Naive B cell (primary cell): ENCODE results near the gene TBX5. TPM values are rescaled to one million over a fixed set of nuclear protein-coding genes. Genes with fewer than 3 reads are reported as not detected.

ENCODE experiments used
- ATAC-seq, 2 donors: fragments of 150-1000 bp; cut with Tn5 transposase; 2 replicates each; pipeline ENCODE4 v1.10.0; 2021; ENCODE audit warnings: low read depth in 2 of 2, mild to moderate bottlenecking in 2 of 2, moderate library complexity in 2 of 2
- DNase-seq: peaks from one replicate; pipeline ENCODE4 v3.0.0; 2022
- H3K27ac Mint-ChIP-seq, 6 donors: one replicate each; pipeline ENCODE4 v1.8.0; 2020 to 2022; ENCODE audit warnings: mild to moderate bottlenecking in 6 of 6, mixed read lengths in 6 of 6, moderate library complexity in 5 of 6, inconsistent platforms in 2 of 6
- H3K27me3 Mint-ChIP-seq, 3 donors: one replicate each; pipeline ENCODE4 v1.8.0; 2021 to 2022; ENCODE audit warnings: mixed read lengths in 3 of 3, mild to moderate bottlenecking in 1 of 3
- H3K36me3 Mint-ChIP-seq, 2 donors: one replicate each; pipeline ENCODE4 v1.8.0; 2020 to 2022; ENCODE audit warnings: mixed read lengths in 2 of 2, inconsistent platforms in 1 of 2, mild to moderate bottlenecking in 1 of 2
- H3K4me1 Mint-ChIP-seq, 3 donors: one replicate each; pipeline ENCODE4 v1.8.0; 2020 to 2022; ENCODE audit warnings: mixed read lengths in 3 of 3, inconsistent platforms in 1 of 3, mild to moderate bottlenecking in 1 of 3, moderate library complexity in 1 of 3
- H3K4me3 Mint-ChIP-seq, 8 donors: one replicate each; pipeline ENCODE4 v1.8.0; 2020 to 2022; ENCODE audit warnings: mild to moderate bottlenecking in 8 of 8, mixed read lengths in 8 of 8, moderate library complexity in 8 of 8, inconsistent platforms in 2 of 8
- H3K9me3 Mint-ChIP-seq, 7 donors: one replicate each; pipeline ENCODE4 v1.8.0; 2020 to 2022; ENCODE audit warnings: mixed read lengths in 7 of 7, mild to moderate bottlenecking in 5 of 7, inconsistent platforms in 2 of 7, moderate library complexity in 1 of 7
- polyA plus RNA-seq, 6 donors: library from polyadenylated mRNA; unstranded; fragments of 300-500 nt; fragmentation: Illumina TruSeq; gene quantifications; one replicate each; pipeline ENCODE4 v1.2.3, GENCODE V29; 2021; ENCODE audit warnings: low read depth in 6 of 6

The TBX5 gene
- polyA plus RNA-seq, 6 donors from 2014 or later: not detected

- H3K4me1 Mint-ChIP-seq: peaks cover 0 to 4% (median 0%) of the 10 kb centered on the region in 3 donors
- ATAC-seq: no peak
These were observed 35.6 kb upstream of the TBX5 start for GRCh38 chr12:114441545-114441944.

DNA sequence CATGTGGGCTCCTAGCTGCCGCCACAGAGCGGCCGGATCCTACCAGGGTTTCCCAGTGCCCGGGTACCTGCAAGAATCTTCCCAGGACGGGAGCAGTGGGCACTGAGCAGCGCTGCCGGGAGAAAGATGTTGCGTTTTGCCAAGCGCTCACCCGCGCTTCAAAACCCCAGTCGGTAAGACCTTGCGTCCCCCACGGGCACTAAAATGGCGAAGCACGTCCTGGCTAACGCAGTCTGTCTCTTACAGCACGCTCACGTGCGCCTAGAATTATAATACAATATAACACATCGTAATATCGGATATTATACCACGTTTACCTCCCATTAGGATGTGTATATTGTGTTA is 35.1 kb upstream of the TBX5 start:
- Mint-ChIP-seq H3K27me3 (peaks cover 65 to 99% (median 90%) of the 10 kb centered on the region in 3 donors), H3K4me1 (peaks cover 0 to 4% (median 0%) of the 10 kb centered on the region in 3 donors), H3K9me3 (peaks cover 2 to 13% (median 5%) of the 10 kb centered on the region in 7 donors), H3K4me3 (peak overlapping the region in 1 of 8 donors; percentile 10), H3K36me3 (peaks cover 0 to 15% of the 10 kb centered on the region in 2 donors), H3K27ac (no peak overlapping the region)
- no peak for ATAC-seq
- DNase-seq: no peak

More at GRCh38 chr12:114441545-114441944, 35.6 kb upstream of the TBX5 start:
- H3K4me3 Mint-ChIP-seq: no peak overlapping the region
- H3K36me3 Mint-ChIP-seq: peaks cover 0 to 10% of the 10 kb centered on the region in 2 donors
- no peak for DNase-seq
- peaks cover 67 to 99% (median 90%) of the 10 kb centered on the region in 3 donors for H3K27me3 Mint-ChIP-seq
- H3K9me3 Mint-ChIP-seq: peaks cover 0 to 8% (median 2%) of the 10 kb centered on the region in 7 donors
- H3K27ac Mint-ChIP-seq: no peak overlapping the region

GRCh38 chr12:114440270-114441038 is 34.5 kb upstream of the TBX5 start:
- Mint-ChIP-seq H3K27ac (no peak overlapping the region), H3K4me3 (no peak overlapping the region), H3K27me3 (peaks cover 64 to 93% (median 91%) of the 10 kb centered on the region in 3 donors), H3K4me1 (peaks cover 0 to 4% (median 0%) of the 10 kb centered on the region in 3 donors), H3K9me3 (peaks cover 2 to 13% (median 5%) of the 10 kb centered on the region in 7 donors), H3K36me3 (peaks cover 0 to 15% of the 10 kb centered on the region in 2 donors)
- ATAC-seq: no peak
- DNase-seq: no peak

DNA sequence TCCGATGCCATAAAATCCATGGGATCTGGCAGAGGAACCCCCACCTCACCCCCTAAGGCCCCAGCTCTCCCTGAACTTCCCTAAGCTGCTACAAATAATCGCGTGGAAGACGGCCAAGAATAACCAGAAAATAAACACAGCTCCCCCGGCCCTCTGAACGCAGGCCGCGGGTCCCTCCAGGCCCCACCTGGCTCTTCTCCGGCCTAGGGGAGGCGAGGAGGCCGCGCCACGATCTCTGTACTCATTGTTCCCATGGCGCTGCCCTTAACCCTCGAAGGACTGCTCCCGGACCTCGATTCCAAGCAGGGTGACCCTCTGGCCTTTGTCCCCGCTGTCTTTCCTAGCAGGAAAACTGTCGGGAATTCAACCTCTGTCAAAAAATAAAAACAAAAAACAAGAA is 33.9 kb upstream of the TBX5 start:
- Mint-ChIP-seq H3K27ac (no peak overlapping the region), H3K4me3 (no peak overlapping the region), H3K36me3 (peaks cover 0 to 12% of the 10 kb centered on the region in 2 donors), H3K27me3 (peaks cover 65 to 87% (median 86%) of the 10 kb centered on the region in 3 donors), H3K4me1 (peaks cover 0 to 1% (median 0%) of the 10 kb centered on the region in 3 donors), H3K9me3 (peaks cover 1 to 13% (median 5%) of the 10 kb centered on the region in 7 donors)
- DNase-seq (no peak), ATAC-seq (no peak)

- peaks cover 0 to 9% of the 10 kb centered on the region in 2 donors for H3K36me3 Mint-ChIP-seq
- no peaks in the 10 kb centered on the region for H3K4me1 Mint-ChIP-seq
- no peak overlapping the region for H3K27ac Mint-ChIP-seq
- H3K27me3 Mint-ChIP-seq: peaks cover 60 to 87% (median 86%) of the 10 kb centered on the region in 3 donors
- H3K9me3 Mint-ChIP-seq: peaks cover 0 to 13% (median 5%) of the 10 kb centered on the region in 7 donors
- no peak for DNase-seq
- no peak overlapping the region for H3K4me3 Mint-ChIP-seq
- no peak for ATAC-seq
These were observed 33.3 kb upstream of the TBX5 start for GRCh38 chr12:114439261-114439683.

DNA sequence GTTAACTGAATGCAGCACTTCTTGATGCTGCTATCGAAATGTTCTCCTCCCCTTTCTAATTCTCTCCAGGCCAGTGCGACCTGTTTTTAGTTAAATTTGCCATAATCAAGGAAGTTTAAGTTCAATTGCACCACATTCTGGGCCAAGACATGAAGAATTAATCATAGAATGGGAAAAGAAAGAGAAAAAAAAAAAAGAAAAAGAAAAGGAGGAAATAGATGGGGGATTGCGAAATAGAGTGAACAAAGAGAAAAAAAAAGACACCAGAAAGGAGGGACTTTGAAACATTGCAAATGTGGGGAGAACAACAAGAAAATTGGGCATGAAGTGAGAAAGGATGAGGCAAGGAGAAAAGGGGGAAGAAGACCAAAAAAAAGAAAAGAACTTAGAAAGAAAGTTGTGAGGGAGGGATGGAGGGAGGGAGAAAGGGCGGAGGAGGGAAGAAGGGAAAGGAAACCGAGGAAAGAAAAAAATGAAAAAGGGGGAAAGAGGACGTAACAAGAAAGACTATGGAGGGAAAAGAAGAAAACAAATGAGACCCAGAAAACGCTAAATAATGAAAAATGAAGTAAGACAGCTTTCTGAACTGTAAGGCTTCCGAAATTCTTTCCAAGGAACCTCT is 32.8 kb upstream of the TBX5 start:
- DNase-seq: no peak
- H3K27ac Mint-ChIP-seq: no peak overlapping the region

DNA sequence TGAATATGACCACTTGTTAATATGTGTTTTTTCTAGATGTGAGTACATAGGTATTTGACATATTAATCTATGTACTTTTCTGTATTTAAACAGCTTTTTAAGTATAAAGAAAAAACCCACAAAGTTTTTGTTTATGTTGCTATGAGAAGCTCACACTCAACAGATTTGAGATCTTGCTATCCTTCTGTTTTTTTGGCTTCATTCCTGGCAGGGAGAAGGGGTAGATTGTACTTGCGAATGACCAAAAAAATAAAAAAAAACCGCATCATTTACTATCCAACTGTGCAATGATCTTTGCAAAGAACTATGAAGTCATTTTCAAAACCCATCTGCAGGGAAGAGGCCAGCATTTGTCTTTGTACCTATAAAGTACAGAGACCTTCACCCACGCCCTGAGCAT is 28.4 kb upstream of the TBX5 start:
- Mint-ChIP-seq H3K27ac (no peak overlapping the region), H3K4me1 (no peaks in the 10 kb centered on the region), H3K4me3 (no peak overlapping the region), H3K36me3 (peaks cover 0 to 9% of the 10 kb centered on the region in 2 donors), H3K27me3 (peaks cover 41 to 53% (median 44%) of the 10 kb centered on the region in 3 donors), H3K9me3 (peaks cover 0 to 13% (median 5%) of the 10 kb centered on the region in 7 donors)
- DNase-seq (no peak), ATAC-seq (no peak)

More for the DNA sequence above, 32.8 kb upstream of the TBX5 start:
- Mint-ChIP-seq H3K36me3 (peaks cover 0 to 9% of the 10 kb centered on the region in 2 donors), H3K4me1 (no peaks in the 10 kb centered on the region), H3K27me3 (peaks cover 59 to 86% (median 84%) of the 10 kb centered on the region in 3 donors), H3K4me3 (no peak overlapping the region), H3K9me3 (peaks cover 0 to 13% (median 5%) of the 10 kb centered on the region in 7 donors)
- ATAC-seq: no peak

- peaks cover 0 to 8% (median 5%) of the 10 kb centered on the region in 7 donors for H3K9me3 Mint-ChIP-seq
- H3K27me3 Mint-ChIP-seq: peaks cover 23 to 43% (median 25%) of the 10 kb centered on the region in 3 donors
- no peak overlapping the region for H3K27ac Mint-ChIP-seq
- no peak for DNase-seq
- ATAC-seq: no peak
- no peak overlapping the region for H3K4me3 Mint-ChIP-seq
- H3K4me1 Mint-ChIP-seq: no peaks in the 10 kb centered on the region
- peaks cover 0 to 9% of the 10 kb centered on the region in 2 donors for H3K36me3 Mint-ChIP-seq
These were observed 26.0 kb upstream of the TBX5 start for GRCh38 chr12:114431902-114432301.

DNA sequence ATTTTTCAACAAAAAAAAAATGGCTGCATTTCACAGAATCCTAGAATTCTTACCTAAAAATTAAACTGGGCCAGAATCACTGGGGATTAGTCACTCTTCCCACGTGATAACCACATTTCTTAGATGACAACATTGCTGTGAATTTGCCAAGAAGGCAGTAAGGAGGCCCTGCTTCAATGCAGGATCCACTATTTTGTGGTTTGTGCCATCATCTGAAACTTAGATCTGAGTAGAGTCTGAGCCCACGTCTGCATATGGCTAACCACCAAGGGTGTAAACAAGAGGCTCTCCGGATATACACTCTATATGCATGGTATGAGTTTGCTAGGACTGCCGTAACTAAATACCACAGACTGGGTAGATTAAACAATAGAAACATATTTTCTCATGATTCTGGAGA is 24.4 kb upstream of the TBX5 start:
- Mint-ChIP-seq H3K27ac (no peak overlapping the region), H3K4me3 (no peak overlapping the region), H3K4me1 (no peaks in the 10 kb centered on the region), H3K27me3 (peaks cover 21 to 33% (median 25%) of the 10 kb centered on the region in 3 donors), H3K36me3 (no peaks in the 10 kb centered on the region), H3K9me3 (no peaks in the 10 kb centered on the region)
- DNase-seq: no peak
- no peak for ATAC-seq

DNA sequence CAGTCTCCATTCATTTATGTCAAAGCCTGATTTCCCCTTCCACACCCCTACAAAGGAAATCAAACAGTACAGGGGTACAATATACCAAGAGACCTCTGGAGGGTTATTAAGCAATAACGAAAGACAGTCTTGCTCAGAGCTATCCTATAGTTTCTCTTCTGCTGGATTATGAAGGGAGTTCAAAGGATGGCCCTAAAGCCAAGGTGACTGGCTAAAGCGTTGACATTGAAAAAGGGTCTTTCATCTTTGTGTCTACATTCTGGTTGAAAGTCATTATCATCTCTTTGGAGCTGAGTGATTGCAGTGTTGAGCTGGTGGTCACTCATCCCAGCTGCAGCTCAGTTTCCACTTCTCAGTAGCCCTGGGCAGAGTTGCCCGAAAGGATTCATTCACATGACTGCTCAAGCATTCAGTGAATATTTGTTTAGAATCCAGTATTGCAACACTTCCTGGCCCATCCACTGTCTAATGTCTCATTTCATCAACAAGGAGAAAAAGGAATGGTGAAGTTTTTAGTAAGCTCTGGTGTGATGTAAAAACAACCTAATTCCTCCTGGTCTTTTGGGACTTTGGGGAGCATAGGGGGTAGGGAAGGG is 19.2 kb upstream of the TBX5 start:
- Mint-ChIP-seq H3K36me3 (no peaks in the 10 kb centered on the region), H3K4me3 (no peak overlapping the region), H3K27me3 (peaks cover 20 to 43% (median 36%) of the 10 kb centered on the region in 3 donors), H3K4me1 (no peaks in the 10 kb centered on the region), H3K27ac (no peak overlapping the region), H3K9me3 (peaks cover 0 to 8% (median 1%) of the 10 kb centered on the region in 7 donors)
- no peak for ATAC-seq
- no peak for DNase-seq

GRCh38 chr12:114420944-114421335 is 15.0 kb upstream of the TBX5 start:
- Mint-ChIP-seq H3K36me3 (no peaks in the 10 kb centered on the region), H3K9me3 (peaks cover 0 to 8% (median 3%) of the 10 kb centered on the region in 7 donors), H3K4me1 (no peaks in the 10 kb centered on the region), H3K4me3 (no peak overlapping the region), H3K27me3 (peaks cover 33 to 70% (median 48%) of the 10 kb centered on the region in 3 donors), H3K27ac (no peak overlapping the region)
- no peak for ATAC-seq
- no peak for DNase-seq

GRCh38 chr12:114420182-114420943 is 14.4 kb upstream of the TBX5 start:
- no peak for DNase-seq
- no peak for ATAC-seq
- no peaks in the 10 kb centered on the region for H3K36me3 Mint-ChIP-seq
- H3K4me1 Mint-ChIP-seq: no peaks in the 10 kb centered on the region
- H3K27ac Mint-ChIP-seq: no peak overlapping the region
- H3K9me3 Mint-ChIP-seq: peaks cover 0 to 8% (median 3%) of the 10 kb centered on the region in 7 donors
- H3K4me3 Mint-ChIP-seq: no peak overlapping the region
- peaks cover 33 to 70% (median 50%) of the 10 kb centered on the region in 3 donors for H3K27me3 Mint-ChIP-seq

- ATAC-seq (no peak), DNase-seq (no peak)
- Mint-ChIP-seq H3K36me3 (peaks cover 0 to 10% of the 10 kb centered on the region in 2 donors), H3K4me3 (no peak overlapping the region), H3K9me3 (peaks cover 0 to 6% (median 2%) of the 10 kb centered on the region in 7 donors), H3K27ac (no peak overlapping the region), H3K4me1 (peaks cover 0 to 2% (median 0%) of the 10 kb centered on the region in 3 donors), H3K27me3 (peaks cover 48 to 82% (median 72%) of the 10 kb centered on the region in 3 donors)
These were observed 10.1 kb upstream of the TBX5 start for GRCh38 chr12:114416028-114416427.
